Measurements from ENCODE around the gene DVL1. TPM values are rescaled to one million over a fixed set of nuclear protein-coding genes. Genes with fewer than 3 reads are reported as not detected.

The DVL1 gene
- total and polyA plus RNA-seq, 9 of the 15 experiments (the other 6 are each of a cell fraction or from before 2014, with no cell fraction given), result 0.62 to 135 (median 24.3) TPM

- no peak for TF ChIP-seq ZNF76 (CRISPR knock-in tag; IDR thresholded peaks at IDR 0.05; ENCODE audit: borderline replicate concordance)
- peak; percentile 29; the same call in 1 of the 2 replicates for TF ChIP-seq EP300 (IDR thresholded peaks at IDR 0.05; ENCODE audit: low read length)
- TF ChIP-seq SMAD1 (IDR thresholded peaks at IDR 0.05; ENCODE audit: low read depth, low read length, partially characterized antibody), result no peak
- no peak for TF ChIP-seq PYGO2 (tag; IDR thresholded peaks at IDR 0.05)
- TF ChIP-seq SREBF1 (IDR thresholded peaks at IDR 0.05; ENCODE audit: borderline replicate concordance, low read depth, low read length), result no peak
- TF ChIP-seq ZNF668 (CRISPR knock-in tag; IDR thresholded peaks at IDR 0.05), result no peak
- no peak for TF ChIP-seq KAT7 (CRISPR knock-in tag; IDR thresholded peaks at IDR 0.05; ENCODE audit: borderline replicate concordance)
- TF ChIP-seq RBM34 (IDR thresholded peaks at IDR 0.05; ENCODE audit: borderline replicate concordance, insufficient read depth, low read length), result no peak
- no peak for TF ChIP-seq ZNF584 (CRISPR knock-in tag; IDR thresholded peaks at IDR 0.05; ENCODE audit: low read depth)
- TF ChIP-seq SIN3B (IDR thresholded peaks at IDR 0.05; ENCODE audit: low read depth), result no peak
- TF ChIP-seq TBL1XR1 (IDR thresholded peaks at IDR 0.05; ENCODE audit: low read length in 2 of 2), result no peak
- TF ChIP-seq ZNF347 (CRISPR knock-in tag; IDR thresholded peaks at IDR 0.05; ENCODE audit: low read depth), result no peak
- no peak for TF ChIP-seq HLTF (IDR thresholded peaks at IDR 0.05)
- no peak for TF ChIP-seq ZNF12 (CRISPR knock-in tag; IDR thresholded peaks at IDR 0.05)
- TF ChIP-seq MEF2D (tag; conservative IDR thresholded peaks at IDR 0.05; ENCODE audit: low read depth), result no peak
- TF ChIP-seq CEBPZ (IDR thresholded peaks at IDR 0.05; ENCODE audit: borderline replicate concordance, low read depth, low read length), result no peak
- TF ChIP-seq NFE2L1 (tag; IDR thresholded peaks at IDR 0.05; ENCODE audit: borderline replicate concordance, low read depth), result no peak
- TF ChIP-seq SP1 (CRISPR knock-in tag; IDR thresholded peaks at IDR 0.05), result 0 out of 2 replicates have a peak, but pooled peaks have one; percentile 22
- TF ChIP-seq CBX8 (IDR thresholded peaks at IDR 0.05; ENCODE audit: borderline replicate concordance, extremely low read depth, low read depth, low read length, poor library complexity, severe bottlenecking), result no peak
- TF ChIP-seq MED1 (CRISPR knock-in tag; IDR thresholded peaks at IDR 0.05; ENCODE audit: borderline replicate concordance), result no peak
- no peak for TF ChIP-seq ZNF165 (CRISPR knock-in tag; IDR thresholded peaks at IDR 0.05; ENCODE audit: borderline replicate concordance)
- no peak for TF ChIP-seq PPARD (CRISPR knock-in tag; IDR thresholded peaks at IDR 0.05)
- TF ChIP-seq TARDBP (IDR thresholded peaks at IDR 0.05), result no peak
- no peak for TF ChIP-seq KDM1A (IDR thresholded peaks at IDR 0.05)
- no peak for TF ChIP-seq UBTF (IDR thresholded peaks at IDR 0.05; ENCODE audit: borderline replicate concordance in 1 of 2, low read depth in 2 of 2, low read length in 2 of 2)
These were observed 31.0 kb downstream of the DVL1 start (continued) for GRCh38 chr1:1318131-1318652.
